Endothelial cell of umbilical vein (primary cell): Measurements from ENCODE around the gene PHOSPHO1. TPM values are rescaled to one million over a fixed set of nuclear protein-coding genes. Genes with fewer than 3 reads are reported as not detected.
A peak's percentile ranks its signal among the peaks of the same experiment; 100 is the strongest.

Experiments used
- BruUV-seq: library from RNA; stranded (reverse); fragments of 400-500 nt; replicated peaks from 2 replicates; lab custom pipeline; 2021; lab: Mats Ljungman, UMichigan
- CTCF ChIA-PET: fragments of 300-600, 350-600 bp; sonication (Branson Sonifier 250); formaldehyde crosslinking; loops from one replicate; lab custom pipeline; 2021; ENCODE audit warnings: antibody characterized with exemption, inconsistent platforms; lab: Charles Lee
- POLR2A ChIA-PET: fragments of 300-600, 350-600 bp; sonication (Branson Sonifier 250); formaldehyde crosslinking; loops from one replicate; lab custom pipeline; 2021; ENCODE audit warnings: antibody characterized with exemption, inconsistent platforms; lab: Charles Lee
- DNase-seq: peaks from one replicate; pipeline ENCODE4 v3.0.0-alpha.2; 2011; ENCODE audit warnings: low read depth, low spot score
- FAIRE-seq: peaks from 2 replicates; lab custom pipeline; 2011; peaks lifted over from hg19 to GRCh38; lab: Jason Lieb, UNC
- H2AFZ ChIP-seq: 2 replicates; pipeline ENCODE4 v1.6.0; 2012; ENCODE audit warnings: low read depth, low read length, control low read depth, inconsistent platforms
- H3K27ac ChIP-seq: 2 replicates; pipeline ENCODE4 v1.5.1; 2011; ENCODE audit warnings: low read depth, mild to moderate bottlenecking, control low read depth, low read length, moderate library complexity; ENCODE audit not compliant: insufficient read depth
- H3K27me3 ChIP-seq, 2 experiments: 2 replicates each; pipeline versions ENCODE4 v1.6.0 to v1.6.1; 2011; ENCODE audit warnings: low read length in 2 of 2, mixed read lengths in 1 of 2; ENCODE audit not compliant: control insufficient read depth in 2 of 2, insufficient read depth in 2 of 2
- H3K36me3 ChIP-seq, 2 experiments: 2 replicates in 1 of 2; 3 replicates in 1 of 2; pipeline ENCODE4 v1.5.1; 2011; ENCODE audit warnings: low read length in 2 of 2, mild to moderate bottlenecking in 1 of 2, moderate library complexity in 1 of 2; ENCODE audit not compliant: control insufficient read depth in 2 of 2, insufficient read depth in 2 of 2; ENCODE audit errors: extremely low read depth in 1 of 2
- H3K4me1 ChIP-seq: 3 replicates; pipeline ENCODE4 v1.5.1; 2011; ENCODE audit warnings: mild to moderate bottlenecking, low read length; ENCODE audit not compliant: control insufficient read depth, insufficient read depth; ENCODE audit errors: extremely low read depth
- H3K4me2 ChIP-seq: 2 replicates; pipeline ENCODE4 v1.6.1; 2011; ENCODE audit warnings: low read length, control low read depth, mixed read lengths; ENCODE audit not compliant: insufficient read depth
- H3K4me3 ChIP-seq, 3 experiments: fragments of 200-600 bp in 1 of 3; sonication (generic), shearing (Covaris generic) in 1 of 3; replicated peaks in 1 of 3; 2 replicates each; pipeline ENCODE4 v1.5.1; 2011 to 2016; ENCODE audit warnings: control low read depth in 3 of 3, low read length in 3 of 3, mild to moderate bottlenecking in 2 of 3, inconsistent platforms in 1 of 3, low read depth in 1 of 3, moderate library complexity in 1 of 3; ENCODE audit not compliant: insufficient read depth in 1 of 3
- H3K79me2 ChIP-seq: 2 replicates; pipeline ENCODE4 v1.6.0; 2012; ENCODE audit warnings: low read length, inconsistent platforms; ENCODE audit not compliant: control insufficient read depth, insufficient read depth
- H3K9ac ChIP-seq: replicated peaks from 2 replicates; pipeline ENCODE3; 2011; ENCODE audit warnings: low read length, control low read depth; ENCODE audit not compliant: insufficient read depth; ENCODE audit errors: extremely low read depth
- H3K9me1 ChIP-seq: replicated peaks from 3 replicates; pipeline ENCODE4 v1.6.0; 2011; ENCODE audit warnings: mild to moderate bottlenecking, low read length; ENCODE audit not compliant: control insufficient read depth, insufficient read depth; ENCODE audit errors: extremely low read depth
- H3K9me3 ChIP-seq: replicated peaks from 2 replicates; pipeline ENCODE4 v1.5.1; 2012; ENCODE audit warnings: low read length, inconsistent platforms; ENCODE audit not compliant: control insufficient read depth, insufficient read depth
- H4K20me1 ChIP-seq: replicated peaks from 2 replicates; pipeline ENCODE3; 2011; ENCODE audit warnings: mild to moderate bottlenecking, low read length; ENCODE audit not compliant: control insufficient read depth, insufficient read depth; ENCODE audit errors: extremely low read depth
- EZH2 ChIP-seq: IDR thresholded peaks from 2 replicates; pipeline ENCODE4 v1.6.1; 2012; ENCODE audit warnings: borderline replicate concordance, low read depth, mild to moderate bottlenecking, moderate library complexity, low read length, inconsistent platforms; ENCODE audit not compliant: severe bottlenecking
- FOS ChIP-seq: IDR thresholded peaks from 2 replicates; pipeline ENCODE4 v1.6.1; 2011; ENCODE audit warnings: mild to moderate bottlenecking, low read length, moderate library complexity, borderline replicate concordance; ENCODE audit not compliant: insufficient read depth
- GATA2 ChIP-seq: IDR thresholded peaks from 2 replicates; pipeline ENCODE4 v1.7.0; 2011; ENCODE audit warnings: low read depth, mild to moderate bottlenecking, moderate library complexity, mixed read lengths, low read length; ENCODE audit not compliant: insufficient read length, insufficient read depth
- JUN ChIP-seq: IDR thresholded peaks from 2 replicates; pipeline ENCODE4 v1.6.1; 2011; ENCODE audit warnings: borderline replicate concordance, low read depth; ENCODE audit not compliant: insufficient read length, insufficient read depth
- MYC ChIP-seq: IDR thresholded peaks from one replicate; pipeline ENCODE4 v1.6.1; 2011; ENCODE audit warnings: mild to moderate bottlenecking, low read depth, low read length
- POLR2A ChIP-seq: IDR thresholded peaks from 2 replicates; pipeline ENCODE4 v1.6.1; 2012; ENCODE audit warnings: low read depth, mild to moderate bottlenecking, control low read depth, low read length
- POLR2AphosphoS5 ChIP-seq: IDR thresholded peaks from 2 replicates; pipeline ENCODE4 v1.6.1; 2012; ENCODE audit warnings: low read depth, mild to moderate bottlenecking, control low read depth, low read length, moderate library complexity; ENCODE audit not compliant: insufficient read depth
- dilution Hi-C: fragments of 300-500 bp; cut with MboI; formaldehyde crosslinking; loops from one replicate; pipeline ENCODE4 v1.15.0; 2019; ENCODE audit warnings: low sequenced_read_pairs; ENCODE audit not compliant: extremely low pct_ligation_motif_present
- intact Hi-C: fragments of 100-400 bp; cut with micrococcal nuclease; formaldehyde crosslinking; loops from one replicate; pipeline ENCODE4 v1.10.0; 2022
- polyA plus RNA-seq, 4 experiments: library from polyadenylated mRNA; depleted of rRNA in 3 of 4; stranded (reverse) in 3 of 4; unstranded in 1 of 4; fragments of >200 nt; gene quantifications; 2 replicates each; pipeline versions ENCODE4 v1.2.1 to v1.2.3, GENCODE V29; 2011 to 2012; ENCODE audit warnings: missing spikeins in 1 of 4
- total RNA-seq: library from RNA; stranded (reverse); gene quantifications from 2 replicates; pipeline ENCODE4 v1.2.3, GENCODE V29; 2021
- TF ChIP-seq, protein P1 (sequence below): IDR thresholded peaks from 2 replicates; pipeline ENCODE4 v1.6.1; 2011; ENCODE audit not compliant: insufficient read depth, insufficient read length
- TF ChIP-seq, protein P2 (sequence below), 2 donors: IDR thresholded peaks; 1 replicate in 1 of 2; 2 replicates in 1 of 2; pipeline ENCODE4 v1.5.1; 2011; ENCODE audit warnings: low read length in 2 of 2, mild to moderate bottlenecking in 2 of 2, moderate library complexity in 2 of 2, control low read depth in 1 of 2, inconsistent platforms in 1 of 2, low read depth in 1 of 2; ENCODE audit not compliant: insufficient read depth in 1 of 2; ENCODE audit errors: extremely low read depth in 1 of 2

Gene PHOSPHO1
- total and polyA plus RNA-seq, 2 donors (not counting 3 experiments of a cell fraction or from before 2014, with no cell fraction given), result 0.23 TPM; not detected in 1

DNA sequence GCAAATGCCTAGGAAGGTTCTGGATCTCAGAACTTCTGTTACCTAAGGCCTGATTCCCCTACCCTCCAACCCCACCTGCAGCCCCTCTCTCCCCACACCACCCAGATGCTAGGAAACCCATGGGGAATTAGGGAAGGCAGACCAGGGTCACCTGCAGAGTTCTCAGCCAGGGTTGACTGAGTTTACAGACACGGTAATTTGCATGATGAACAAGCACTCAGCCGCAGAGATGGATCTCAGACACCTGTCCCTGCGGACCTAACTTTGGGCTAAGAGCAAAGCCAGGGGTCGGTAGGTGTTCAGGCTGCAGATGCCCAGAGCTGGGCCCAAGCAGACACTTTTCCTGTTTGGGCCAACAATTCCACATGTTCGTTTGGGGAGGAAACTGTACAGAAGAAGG, 17.2 kb downstream of the PHOSPHO1 start:
- CTCF ChIA-PET, result interaction anchor here (1.0 to 3.7 kb wide), 6 partner anchors 9 to 21 kb away, joined by 3 to 11 read pairs (median 10); no protein-coding TSS in a partner anchor
- no TSS peak for BruUV-seq

More for the DNA sequence above, 17.2 kb downstream of the PHOSPHO1 start:
- intact Hi-C loops, result no loop called here
- no peaks in the 10 kb centered on the region for H4K20me1 ChIP-seq
- POLR2A ChIA-PET, result no interaction called here
- H3K27ac ChIP-seq, result no peak overlapping the region
- no peak for TF ChIP-seq FOS
- no peak for TF ChIP-seq GATA2
- no peak for TF ChIP-seq POLR2A
- TF ChIP-seq POLR2AphosphoS5, result no peak
- TF ChIP-seq MYC, result no peak
- TF ChIP-seq, protein P1, sequence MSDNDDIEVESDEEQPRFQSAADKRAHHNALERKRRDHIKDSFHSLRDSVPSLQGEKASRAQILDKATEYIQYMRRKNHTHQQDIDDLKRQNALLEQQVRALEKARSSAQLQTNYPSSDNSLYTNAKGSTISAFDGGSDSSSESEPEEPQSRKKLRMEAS, result no peak
- TF ChIP-seq EZH2, result no peak
- TF ChIP-seq JUN, result no peak
- TF ChIP-seq, protein P2, sequence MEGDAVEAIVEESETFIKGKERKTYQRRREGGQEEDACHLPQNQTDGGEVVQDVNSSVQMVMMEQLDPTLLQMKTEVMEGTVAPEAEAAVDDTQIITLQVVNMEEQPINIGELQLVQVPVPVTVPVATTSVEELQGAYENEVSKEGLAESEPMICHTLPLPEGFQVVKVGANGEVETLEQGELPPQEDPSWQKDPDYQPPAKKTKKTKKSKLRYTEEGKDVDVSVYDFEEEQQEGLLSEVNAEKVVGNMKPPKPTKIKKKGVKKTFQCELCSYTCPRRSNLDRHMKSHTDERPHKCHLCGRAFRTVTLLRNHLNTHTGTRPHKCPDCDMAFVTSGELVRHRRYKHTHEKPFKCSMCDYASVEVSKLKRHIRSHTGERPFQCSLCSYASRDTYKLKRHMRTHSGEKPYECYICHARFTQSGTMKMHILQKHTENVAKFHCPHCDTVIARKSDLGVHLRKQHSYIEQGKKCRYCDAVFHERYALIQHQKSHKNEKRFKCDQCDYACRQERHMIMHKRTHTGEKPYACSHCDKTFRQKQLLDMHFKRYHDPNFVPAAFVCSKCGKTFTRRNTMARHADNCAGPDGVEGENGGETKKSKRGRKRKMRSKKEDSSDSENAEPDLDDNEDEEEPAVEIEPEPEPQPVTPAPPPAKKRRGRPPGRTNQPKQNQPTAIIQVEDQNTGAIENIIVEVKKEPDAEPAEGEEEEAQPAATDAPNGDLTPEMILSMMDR (IDR thresholded peaks at IDR 0.05; ENCODE audit: extremely low read depth in 1 of 2, insufficient read depth in 1 of 2, low read depth in 1 of 2, low read length in 2 of 2), result no peak
- H3K4me3 ChIP-seq, result no peak overlapping the region
- DNase-seq (no peak), FAIRE-seq (no peak)
- no peak overlapping the region for H3K9ac ChIP-seq
- peaks cover 49% of the 10 kb centered on the region for H3K79me2 ChIP-seq
- dilution Hi-C loops, result no loop called here
- peaks cover 63% of the 10 kb centered on the region for H3K4me1 ChIP-seq
- H3K4me2 ChIP-seq, result peak overlapping the region; percentile 19
- no peaks in the 10 kb centered on the region for H3K27me3 ChIP-seq
- H3K9me3 ChIP-seq, result no peaks in the 10 kb centered on the region
- no peaks in the 10 kb centered on the region for H3K9me1 ChIP-seq
- H3K36me3 ChIP-seq, result peaks cover 0 to 9% of the 10 kb centered on the region in 2 experiments
- no peak overlapping the region for H2AFZ ChIP-seq
